PC-9 (cell line): ENCODE measurements around the gene SMIM14. TPM values are rescaled to one million over a fixed set of nuclear protein-coding genes. Genes with fewer than 3 reads are reported as not detected.

Source experiments
- BruUV-seq: library from RNA; stranded (reverse); fragments of 400-500 nt; replicated peaks from 2 replicates; lab custom pipeline; 2021; lab: Mats Ljungman, UMichigan
- CTCF ChIA-PET: fragments of 300-600 bp; sonication (Branson Sonifier 250); formaldehyde crosslinking; loops from one replicate; lab custom pipeline; 2022; ENCODE audit warnings: antibody characterized with exemption; lab: Charles Lee
- POLR2A ChIA-PET: fragments of 300-600 bp; sonication (Branson Sonifier 250); formaldehyde crosslinking; loops from one replicate; lab custom pipeline; 2022; ENCODE audit warnings: antibody characterized with exemption; ENCODE audit not compliant: unreplicated experiment; lab: Charles Lee
- DNase-seq, 2 experiments: peaks; one replicate each; pipeline versions ENCODE4 v3.0.0 to v3.0.0-alpha.2; 2015 to 2022; ENCODE audit warnings: mixed read lengths in 1 of 2
- H2AFZ ChIP-seq: fragments of 200-600 bp; sonication (generic); 2 replicates; pipeline ENCODE4 v1.8.1; 2017; ENCODE audit warnings: antibody characterized with exemption
- H3F3A ChIP-seq: fragments of 200-600 bp; sonication (generic); 2 replicates; pipeline ENCODE4 v1.8.1; 2017; ENCODE audit warnings: antibody characterized with exemption, mild to moderate bottlenecking, low read depth; ENCODE audit not compliant: insufficient read depth
- H3K27ac ChIP-seq: fragments of 200-600 bp; sonication (generic); 2 replicates; pipeline ENCODE4 v1.6.1; 2016; ENCODE audit warnings: mixed run types
- H3K27me3 ChIP-seq: fragments of 200-600 bp; sonication (generic); 2 replicates; pipeline ENCODE4 v1.6.1; 2016; ENCODE audit warnings: low read depth, mixed run types; ENCODE audit not compliant: insufficient read depth
- H3K36me3 ChIP-seq: fragments of 200-600 bp; sonication (generic); 2 replicates; pipeline ENCODE4 v1.6.1; 2016; ENCODE audit warnings: low read depth, mixed run types
- H3K4me1 ChIP-seq: fragments of 200-600 bp; sonication (generic); replicated peaks from 2 replicates; pipeline ENCODE4 v1.6.1; 2016; ENCODE audit warnings: mixed run types; ENCODE audit not compliant: insufficient read depth
- H3K4me2 ChIP-seq: fragments of 200-600 bp; sonication (generic); 2 replicates; pipeline ENCODE4 v1.6.1; 2017; ENCODE audit warnings: mixed run types
- H3K4me3 ChIP-seq: fragments of 200-600 bp; sonication (generic); 2 replicates; pipeline ENCODE4 v1.6.1; 2016; ENCODE audit warnings: mixed run types
- H3K79me2 ChIP-seq: fragments of 200-600 bp; sonication (generic); 2 replicates; pipeline ENCODE4 v1.6.1; 2017; ENCODE audit warnings: low read depth, mixed run types
- H3K9me2 ChIP-seq: fragments of 200-600 bp; sonication (generic); 2 replicates; pipeline ENCODE4 v1.8.1; 2017; ENCODE audit warnings: mild to moderate bottlenecking; ENCODE audit not compliant: insufficient read depth
- H3K9me3 ChIP-seq: fragments of 200-600 bp; sonication (generic); 2 replicates; pipeline ENCODE4 v1.8.1; 2016; ENCODE audit warnings: low read depth; ENCODE audit not compliant: insufficient read depth
- H4K20me1 ChIP-seq: fragments of 200-600 bp; sonication (generic); 2 replicates; pipeline ENCODE4 v1.8.1; 2017; ENCODE audit not compliant: insufficient read depth
- EZH2 ChIP-seq: fragments of 200-600 bp; sonication (generic); IDR thresholded peaks from 2 replicates; pipeline ENCODE4 v1.8.0; 2017; ENCODE audit warnings: antibody characterized with exemption, low read depth
- intact Hi-C: fragments of 100-400 bp; cut with micrococcal nuclease; formaldehyde crosslinking; loops from one replicate; pipeline ENCODE4 v1.10.0; 2022; ENCODE audit not compliant: unreplicated experiment
- total RNA-seq: library from RNA; stranded (reverse); gene quantifications from 2 replicates; pipeline ENCODE4 v1.2.3, GENCODE V29; 2021
- TF ChIP-seq, protein P1 (sequence below): fragments of 200-600 bp; sonication (generic); conservative IDR thresholded peaks from 2 replicates; pipeline ENCODE4 v1.6.1; 2017; ENCODE audit warnings: mixed run types, antibody characterized with exemption, mild to moderate bottlenecking, moderate library complexity

The SMIM14 gene
- total RNA-seq, 1 experiment from 2014 or later, result 64.1 TPM

DNA sequence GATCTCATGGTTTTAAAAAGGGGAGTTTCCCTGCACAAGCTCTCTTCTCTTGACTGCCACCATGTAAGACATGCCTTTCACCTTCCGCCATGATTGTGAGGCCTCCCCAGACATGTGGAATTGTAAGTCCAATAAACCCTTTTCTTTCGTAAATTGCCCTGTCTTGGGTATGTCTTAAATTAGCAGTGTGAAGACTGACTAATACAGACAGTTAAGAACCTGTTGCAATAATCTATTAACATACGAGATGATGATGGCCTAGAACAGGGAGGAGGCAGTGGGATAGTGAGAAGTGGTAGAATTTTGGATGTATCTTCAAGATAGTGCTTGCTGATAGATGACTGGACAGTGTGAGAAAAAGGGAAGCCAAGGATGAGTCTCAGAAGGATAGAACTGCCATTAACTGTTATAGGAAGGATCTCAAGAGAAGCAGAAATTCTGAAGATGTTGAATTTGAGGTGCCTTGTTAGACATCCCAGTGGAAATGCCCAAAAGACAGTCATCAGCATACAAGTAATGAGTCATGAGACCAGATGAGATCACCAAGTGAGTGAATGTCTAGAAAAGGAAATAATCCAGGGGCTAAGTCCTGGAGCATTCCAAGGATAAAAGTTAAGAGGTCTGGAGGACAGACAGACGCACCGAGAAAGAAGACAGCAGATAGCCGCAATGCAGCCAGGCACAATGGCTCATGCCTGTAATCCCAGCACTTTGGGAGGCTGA, 72.6 kb downstream of the SMIM14 start:
- Histone ChIP-seq H3K36me3 (no peaks in the 10 kb centered on the region), H3F3A (peaks cover 16% of the 10 kb centered on the region; the same call in 1 of the 2 replicates), H3K9me3 (no peaks in the 10 kb centered on the region; the same call in 1 of the 2 replicates), H4K20me1 (no peaks in the 10 kb centered on the region), H3K4me1 (peaks cover 18% of the 10 kb centered on the region), H3K79me2 (no peaks in the 10 kb centered on the region), H3K27me3 (no peaks in the 10 kb centered on the region), H3K9me2 (no peaks in the 10 kb centered on the region), H3K27ac (no peak overlapping the region), H3K4me3 (no peak overlapping the region), H2AFZ (no peak overlapping the region), H3K4me2 (no peak overlapping the region)
- ChIA-PET POLR2A (no interaction called here), CTCF (no interaction called here)
- intact Hi-C loops, result no loop called here
- no peak for TF ChIP-seq EZH2
- TF ChIP-seq, protein P1, sequence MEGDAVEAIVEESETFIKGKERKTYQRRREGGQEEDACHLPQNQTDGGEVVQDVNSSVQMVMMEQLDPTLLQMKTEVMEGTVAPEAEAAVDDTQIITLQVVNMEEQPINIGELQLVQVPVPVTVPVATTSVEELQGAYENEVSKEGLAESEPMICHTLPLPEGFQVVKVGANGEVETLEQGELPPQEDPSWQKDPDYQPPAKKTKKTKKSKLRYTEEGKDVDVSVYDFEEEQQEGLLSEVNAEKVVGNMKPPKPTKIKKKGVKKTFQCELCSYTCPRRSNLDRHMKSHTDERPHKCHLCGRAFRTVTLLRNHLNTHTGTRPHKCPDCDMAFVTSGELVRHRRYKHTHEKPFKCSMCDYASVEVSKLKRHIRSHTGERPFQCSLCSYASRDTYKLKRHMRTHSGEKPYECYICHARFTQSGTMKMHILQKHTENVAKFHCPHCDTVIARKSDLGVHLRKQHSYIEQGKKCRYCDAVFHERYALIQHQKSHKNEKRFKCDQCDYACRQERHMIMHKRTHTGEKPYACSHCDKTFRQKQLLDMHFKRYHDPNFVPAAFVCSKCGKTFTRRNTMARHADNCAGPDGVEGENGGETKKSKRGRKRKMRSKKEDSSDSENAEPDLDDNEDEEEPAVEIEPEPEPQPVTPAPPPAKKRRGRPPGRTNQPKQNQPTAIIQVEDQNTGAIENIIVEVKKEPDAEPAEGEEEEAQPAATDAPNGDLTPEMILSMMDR, result no peak
- DNase-seq, result no peak
- BruUV-seq, result no TSS peak

DNA sequence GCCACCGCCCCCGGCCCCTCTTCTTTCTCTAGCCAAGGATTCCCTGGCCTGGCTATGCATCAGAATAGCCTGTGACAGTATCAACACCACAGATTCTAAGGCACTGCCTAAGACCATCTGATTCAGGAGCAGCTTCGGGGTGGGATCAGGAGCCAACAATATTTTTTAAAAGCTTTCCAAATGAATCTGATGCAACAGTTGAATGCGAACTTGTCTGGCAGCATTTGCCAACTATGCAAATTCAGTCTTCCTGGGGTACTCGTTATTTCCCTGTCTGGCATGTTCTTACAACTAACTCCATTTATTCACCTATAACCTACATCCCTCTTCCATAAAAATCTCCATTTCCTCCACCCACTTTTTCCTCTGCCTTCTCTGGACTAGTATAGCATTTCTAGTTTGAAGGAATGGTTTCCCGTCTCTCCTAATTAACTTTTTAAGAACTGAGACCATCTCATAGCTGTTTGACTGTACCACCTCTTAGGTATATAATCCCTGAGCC, 75.3 kb downstream of the SMIM14 start:
- H3K9me3 ChIP-seq, result no peaks in the 10 kb centered on the region; the same call in 1 of the 2 replicates
- no peak overlapping the region for H3K27ac ChIP-seq
- POLR2A ChIA-PET, result no interaction called here
- no peak overlapping the region for H3K4me2 ChIP-seq
- peaks cover under 1% of the 10 kb centered on the region; the same call in 1 of the 2 replicates for H3K4me1 ChIP-seq
- H3K4me3 ChIP-seq, result no peak overlapping the region
- DNase-seq, result no peak
- H3K27me3 ChIP-seq, result no peaks in the 10 kb centered on the region
- 0 out of 2 replicates have a peak, but pooled peaks cover 3% of the 10 kb centered on the region for H3F3A ChIP-seq
- no peak for TF ChIP-seq EZH2
- TF ChIP-seq, protein P1, result no peak
- CTCF ChIA-PET, result interaction anchor here (0.5 kb wide), 1 partner anchor 1427 kb away, joined by 3 read pairs; no protein-coding TSS in a partner anchor
- no peak overlapping the region for H2AFZ ChIP-seq
- H3K9me2 ChIP-seq, result no peaks in the 10 kb centered on the region
- intact Hi-C loops, result no loop called here
- no peaks in the 10 kb centered on the region for H4K20me1 ChIP-seq
- H3K79me2 ChIP-seq, result no peaks in the 10 kb centered on the region
- no TSS peak for BruUV-seq
- H3K36me3 ChIP-seq, result no peaks in the 10 kb centered on the region

DNA sequence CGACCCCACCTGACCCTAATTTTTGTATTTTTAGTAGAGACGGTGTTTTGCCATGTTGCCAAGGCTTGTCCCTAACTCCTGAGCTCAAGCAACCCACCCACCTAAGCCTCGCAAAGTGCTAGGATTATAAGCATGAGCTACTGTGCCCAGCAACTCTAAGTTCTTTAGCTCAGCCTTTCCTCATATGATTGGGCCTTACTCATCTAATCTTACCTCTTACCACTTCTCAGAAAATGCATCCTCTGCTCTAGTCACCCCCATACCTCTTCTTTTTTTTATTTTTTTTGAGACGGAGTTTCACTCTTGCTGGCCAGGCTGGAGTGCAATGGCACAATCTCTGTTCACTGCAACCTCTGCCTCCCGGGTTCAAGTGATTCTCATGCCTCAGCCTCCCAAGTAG, 75.9 kb downstream of the SMIM14 start:
- H3K9me3 ChIP-seq, result no peaks in the 10 kb centered on the region; the same call in 1 of the 2 replicates
- H3K9me2 ChIP-seq, result no peaks in the 10 kb centered on the region
- no peak overlapping the region for H3K27ac ChIP-seq
- ChIA-PET POLR2A (no interaction called here), CTCF (no interaction called here)
- TF ChIP-seq EZH2, result no peak
- TF ChIP-seq, protein P1, result no peak
- H2AFZ ChIP-seq, result no peak overlapping the region
- H3F3A ChIP-seq, result no peaks in the 10 kb centered on the region
- DNase-seq, result no peak
- no peaks in the 10 kb centered on the region for H3K27me3 ChIP-seq
- no TSS peak for BruUV-seq
- H3K36me3 ChIP-seq, result no peaks in the 10 kb centered on the region
- no peaks in the 10 kb centered on the region for H3K79me2 ChIP-seq
- intact Hi-C loops, result no loop called here
- H4K20me1 ChIP-seq, result no peaks in the 10 kb centered on the region
- no peaks in the 10 kb centered on the region for H3K4me1 ChIP-seq
- H3K4me2 ChIP-seq, result no peak overlapping the region
- no peak overlapping the region for H3K4me3 ChIP-seq
